Stimulated activated naive CD8-positive, alpha-beta T cell treated with anti-CD3 and anti-CD28 coated beads, Interleukin-15, Interleukin-2, amounts not matched to agents 100 ng/mL and 50 ng/mL, for 24 hours (primary cell): Measurements from ENCODE around the gene PLXNA1.

Experiments
- H3K27ac Mint-ChIP-seq: one replicate; pipeline ENCODE4 v1.8.0; 2021; ENCODE audit warnings: mild to moderate bottlenecking, mixed read lengths
- H3K27me3 Mint-ChIP-seq: one replicate; pipeline ENCODE4 v1.8.0; 2021; ENCODE audit warnings: mixed read lengths
- H3K36me3 Mint-ChIP-seq: one replicate; pipeline ENCODE4 v1.8.0; 2021; ENCODE audit warnings: low read depth, mixed read lengths
- H3K4me1 Mint-ChIP-seq: one replicate; pipeline ENCODE4 v1.8.0; 2021; ENCODE audit warnings: low read depth, mixed read lengths
- H3K4me3 Mint-ChIP-seq: one replicate; pipeline ENCODE4 v1.8.0; 2021; ENCODE audit warnings: mild to moderate bottlenecking, mixed read lengths
- H3K9me3 Mint-ChIP-seq: one replicate; pipeline ENCODE4 v1.8.0; 2021; ENCODE audit warnings: mixed read lengths

Gene PLXNA1

GRCh38 chr3:126970101-126970500 is 12.8 kb upstream of the PLXNA1 start:
- Mint-ChIP-seq H3K27me3 (peaks cover 16% of the 10 kb centered on the region), H3K36me3 (peaks cover 10% of the 10 kb centered on the region)

GRCh38 chr3:126970921-126971320 is 12.0 kb upstream of the PLXNA1 start:
- Mint-ChIP-seq H3K4me3 (no peak overlapping the region), H3K27me3 (peaks cover 19% of the 10 kb centered on the region), H3K27ac (no peak overlapping the region), H3K36me3 (peaks cover 15% of the 10 kb centered on the region), H3K4me1 (no peaks in the 10 kb centered on the region), H3K9me3 (peaks cover 15% of the 10 kb centered on the region)

More at GRCh38 chr3:126970101-126970500, 12.8 kb upstream of the PLXNA1 start:
- Mint-ChIP-seq H3K27ac (no peak overlapping the region), H3K4me3 (no peak overlapping the region), H3K4me1 (no peaks in the 10 kb centered on the region), H3K9me3 (peaks cover 12% of the 10 kb centered on the region)

- Mint-ChIP-seq H3K9me3 (peaks cover 15% of the 10 kb centered on the region), H3K4me1 (no peaks in the 10 kb centered on the region), H3K36me3 (peaks cover 15% of the 10 kb centered on the region), H3K27me3 (peaks cover 19% of the 10 kb centered on the region), H3K4me3 (no peak overlapping the region), H3K27ac (no peak overlapping the region)
Measured at GRCh38 chr3:126971891-126972351, 11.0 kb upstream of the PLXNA1 start.

DNA sequence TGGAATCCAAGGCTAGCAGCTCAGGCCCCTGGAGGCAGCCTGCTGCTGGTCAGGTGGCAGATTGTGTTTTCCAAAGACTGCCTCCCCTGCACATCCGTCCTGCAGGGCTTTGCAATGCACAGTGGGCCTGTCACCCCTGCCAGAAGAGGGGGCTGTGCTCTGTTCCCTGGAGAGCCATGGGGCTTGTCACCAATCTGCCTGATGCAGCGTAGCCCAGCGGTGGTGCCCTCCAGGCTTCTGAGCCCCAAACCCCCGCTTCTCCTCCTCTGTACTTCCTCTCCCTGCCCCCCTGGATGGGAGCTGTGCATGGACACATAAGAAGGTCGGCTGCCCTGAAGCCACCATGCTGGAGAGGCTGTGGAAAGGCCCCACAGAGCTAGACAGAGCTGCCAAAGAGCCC is 10.0 kb upstream of the PLXNA1 start:
- Mint-ChIP-seq H3K4me3 (no peak overlapping the region), H3K4me1 (no peaks in the 10 kb centered on the region), H3K27ac (no peak overlapping the region), H3K36me3 (peaks cover 15% of the 10 kb centered on the region), H3K27me3 (peaks cover 19% of the 10 kb centered on the region), H3K9me3 (peaks cover 15% of the 10 kb centered on the region)

DNA sequence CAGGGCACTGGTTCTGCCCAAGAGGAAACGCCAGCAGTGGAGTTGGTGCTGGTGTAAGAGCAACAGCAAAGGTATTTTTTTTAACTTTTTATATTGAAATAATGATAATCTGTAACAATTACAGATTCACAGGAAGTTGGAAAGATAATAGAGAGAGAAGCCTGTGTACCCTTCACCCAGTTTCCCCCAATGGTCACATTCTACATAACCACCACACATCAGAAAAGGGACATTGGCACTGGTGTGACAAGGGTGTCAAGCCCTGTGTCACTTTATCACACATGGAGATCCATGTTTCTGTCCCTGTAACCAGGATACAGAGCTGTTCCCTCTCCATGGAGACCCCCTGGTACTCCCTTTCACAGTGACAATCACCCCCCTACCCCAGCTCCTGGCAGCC is 9.1 kb upstream of the PLXNA1 start:
- H3K27ac Mint-ChIP-seq, result no peak overlapping the region
- no peaks in the 10 kb centered on the region for H3K4me1 Mint-ChIP-seq
- H3K36me3 Mint-ChIP-seq, result peaks cover 15% of the 10 kb centered on the region
- peaks cover 15% of the 10 kb centered on the region for H3K9me3 Mint-ChIP-seq
- peaks cover 23% of the 10 kb centered on the region for H3K27me3 Mint-ChIP-seq
- no peak overlapping the region for H3K4me3 Mint-ChIP-seq

GRCh38 chr3:126974756-126975155 is 8.2 kb upstream of the PLXNA1 start:
- H3K36me3 Mint-ChIP-seq, result peaks cover 15% of the 10 kb centered on the region
- peaks cover 9% of the 10 kb centered on the region for H3K4me1 Mint-ChIP-seq
- H3K27ac Mint-ChIP-seq, result no peak overlapping the region
- H3K27me3 Mint-ChIP-seq, result peaks cover 23% of the 10 kb centered on the region
- no peak overlapping the region for H3K4me3 Mint-ChIP-seq
- peaks cover 15% of the 10 kb centered on the region for H3K9me3 Mint-ChIP-seq

- Mint-ChIP-seq H3K27me3 (peaks cover 27% of the 10 kb centered on the region), H3K4me1 (peaks cover 20% of the 10 kb centered on the region), H3K36me3 (peaks cover 15% of the 10 kb centered on the region), H3K9me3 (peaks cover 15% of the 10 kb centered on the region), H3K4me3 (no peak overlapping the region), H3K27ac (no peak overlapping the region)
Measured at GRCh38 chr3:126976906-126977305, 6.0 kb upstream of the PLXNA1 start.

DNA sequence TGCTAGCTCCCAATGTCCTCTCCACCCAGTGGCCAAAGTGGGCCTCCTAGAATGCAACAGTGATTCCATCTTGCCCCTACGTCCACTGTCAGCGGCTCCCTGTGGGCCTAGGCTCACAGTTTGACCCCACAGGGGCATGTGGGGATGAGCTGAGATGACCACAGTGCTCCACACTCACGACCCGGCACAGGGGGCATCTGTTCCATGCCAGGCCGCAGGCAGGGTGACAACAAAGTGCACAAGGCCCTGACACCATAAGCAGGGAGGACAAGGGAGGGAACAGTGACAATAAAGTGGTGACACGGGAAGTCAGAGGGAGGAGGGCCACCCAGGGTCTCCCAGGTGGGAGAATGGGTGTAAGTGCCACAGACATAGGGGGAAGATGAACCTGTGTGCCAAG is 5.1 kb upstream of the PLXNA1 start:
- peaks cover 15% of the 10 kb centered on the region for H3K9me3 Mint-ChIP-seq
- H3K27me3 Mint-ChIP-seq, result peaks cover 27% of the 10 kb centered on the region
- H3K27ac Mint-ChIP-seq, result no peak overlapping the region
- peaks cover 15% of the 10 kb centered on the region for H3K36me3 Mint-ChIP-seq
- H3K4me3 Mint-ChIP-seq, result no peak overlapping the region
- peaks cover 25% of the 10 kb centered on the region for H3K4me1 Mint-ChIP-seq

DNA sequence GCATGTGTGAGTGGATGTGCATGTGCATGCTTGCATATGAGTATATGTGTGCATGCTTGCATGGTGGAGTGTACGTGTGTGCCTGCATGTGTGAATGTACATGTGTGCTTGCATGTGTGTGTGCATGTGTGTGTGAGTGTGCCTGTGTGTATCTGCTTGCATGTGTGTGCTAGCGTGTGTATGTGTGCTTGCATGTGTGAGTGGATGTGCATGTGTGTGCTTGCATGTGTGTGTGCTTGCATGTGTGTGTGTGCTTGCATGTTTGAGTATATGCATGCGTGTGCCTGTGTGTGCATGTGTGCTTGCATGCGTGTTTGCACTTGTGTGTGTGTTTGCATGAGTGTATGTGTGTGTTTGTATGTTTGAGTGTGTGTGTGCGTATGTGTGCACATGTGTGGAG is 4.6 kb upstream of the PLXNA1 start:
- no peak overlapping the region for H3K4me3 Mint-ChIP-seq
- peaks cover 15% of the 10 kb centered on the region for H3K36me3 Mint-ChIP-seq
- peaks cover 15% of the 10 kb centered on the region for H3K9me3 Mint-ChIP-seq
- H3K27me3 Mint-ChIP-seq, result peaks cover 27% of the 10 kb centered on the region
- no peak overlapping the region for H3K27ac Mint-ChIP-seq
- H3K4me1 Mint-ChIP-seq, result peaks cover 25% of the 10 kb centered on the region

GRCh38 chr3:126979046-126979628 is 3.8 kb upstream of the PLXNA1 start:
- H3K4me1 Mint-ChIP-seq, result peaks cover 25% of the 10 kb centered on the region
- H3K4me3 Mint-ChIP-seq, result no peak overlapping the region
- H3K27ac Mint-ChIP-seq, result no peak overlapping the region
- H3K36me3 Mint-ChIP-seq, result peaks cover 15% of the 10 kb centered on the region
- peaks cover 13% of the 10 kb centered on the region for H3K9me3 Mint-ChIP-seq
- H3K27me3 Mint-ChIP-seq, result peaks cover 25% of the 10 kb centered on the region

GRCh38 chr3:126980266-126980811 is 2.6 kb upstream of the PLXNA1 start:
- H3K36me3 Mint-ChIP-seq, result peaks cover 3% of the 10 kb centered on the region
- peaks cover 25% of the 10 kb centered on the region for H3K4me1 Mint-ChIP-seq
- H3K4me3 Mint-ChIP-seq, result no peak overlapping the region
- H3K9me3 Mint-ChIP-seq, result peaks cover under 1% of the 10 kb centered on the region
- H3K27ac Mint-ChIP-seq, result no peak overlapping the region
- peaks cover 13% of the 10 kb centered on the region for H3K27me3 Mint-ChIP-seq

DNA sequence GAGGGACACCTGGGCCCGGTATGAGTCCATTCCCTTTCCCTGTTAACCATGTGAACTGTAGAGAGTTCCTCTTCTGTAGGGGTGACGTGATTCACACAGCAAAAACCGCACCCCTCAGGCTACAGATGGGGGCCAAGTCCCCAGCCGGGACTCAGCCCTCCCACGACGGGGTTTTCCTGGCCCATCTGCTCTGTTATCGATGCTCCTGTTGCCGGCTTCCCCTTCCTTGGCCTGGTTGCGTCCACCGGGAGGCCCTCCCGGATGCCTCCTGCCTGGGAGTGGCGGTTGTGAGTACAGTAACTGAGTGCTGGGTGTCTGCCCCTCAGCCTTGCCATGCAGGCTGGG is 817 bp upstream of the PLXNA1 start:
- peaks cover 25% of the 10 kb centered on the region for H3K4me1 Mint-ChIP-seq
- no peaks in the 10 kb centered on the region for H3K9me3 Mint-ChIP-seq
- no peaks in the 10 kb centered on the region for H3K36me3 Mint-ChIP-seq
- peaks cover 13% of the 10 kb centered on the region for H3K27me3 Mint-ChIP-seq
- peak overlapping the region; percentile 78 for H3K27ac Mint-ChIP-seq
- H3K4me3 Mint-ChIP-seq, result peak overlapping the region; percentile 78

- peaks cover 25% of the 10 kb centered on the region for H3K4me1 Mint-ChIP-seq
Measured at GRCh38 chr3:126983276-126983652, 349 bp downstream of the PLXNA1 start.

DNA sequence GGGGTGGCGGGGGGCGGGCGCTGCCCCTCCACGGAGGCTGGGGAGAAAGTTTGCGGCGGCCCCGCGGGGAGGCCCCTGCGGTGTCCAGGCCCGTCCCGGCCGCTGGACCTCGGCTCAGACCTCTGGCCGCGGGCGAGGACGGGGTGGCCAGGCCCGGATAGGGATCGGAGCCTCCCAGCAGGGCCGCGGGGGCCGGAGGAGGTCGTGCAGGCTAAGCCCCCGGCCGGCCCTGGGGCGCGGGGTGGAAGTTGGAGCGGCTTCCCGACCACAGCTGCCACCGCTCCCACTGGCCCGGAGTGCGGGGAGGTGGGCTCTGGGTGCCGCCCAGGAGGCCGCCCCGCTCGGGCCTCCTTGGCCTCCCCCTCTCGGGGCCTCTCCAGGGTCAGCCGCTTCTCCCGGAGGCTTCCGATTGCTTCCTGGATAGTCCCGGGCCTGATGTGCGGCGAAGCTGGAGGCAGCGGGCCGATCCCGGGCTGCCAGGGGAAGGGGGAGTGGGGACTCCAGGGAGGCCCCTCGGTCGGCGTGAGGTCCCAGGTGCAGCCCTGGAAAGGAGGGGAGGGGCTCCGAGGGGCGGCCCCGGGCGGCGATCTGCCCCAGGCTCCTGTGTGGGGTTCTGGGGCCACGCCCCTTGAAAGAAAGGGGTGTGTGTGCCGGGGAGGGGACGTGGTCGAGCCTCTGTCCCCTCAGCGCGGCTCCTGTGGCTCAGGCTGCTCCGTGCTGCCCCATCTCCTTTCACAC is 907 bp downstream of the PLXNA1 start:
- H3K27ac Mint-ChIP-seq, result no peak overlapping the region
- H3K36me3 Mint-ChIP-seq, result no peaks in the 10 kb centered on the region

More at GRCh38 chr3:126983276-126983652, 349 bp downstream of the PLXNA1 start:
- H3K36me3 Mint-ChIP-seq, result no peaks in the 10 kb centered on the region
- peaks cover 13% of the 10 kb centered on the region for H3K27me3 Mint-ChIP-seq
- no peaks in the 10 kb centered on the region for H3K9me3 Mint-ChIP-seq
- H3K27ac Mint-ChIP-seq, result no peak overlapping the region
- no peak overlapping the region for H3K4me3 Mint-ChIP-seq

GRCh38 chr3:126984391-126985131 is 1.6 kb downstream of the PLXNA1 start:
- Mint-ChIP-seq H3K9me3 (no peaks in the 10 kb centered on the region), H3K4me1 (peaks cover 18% of the 10 kb centered on the region), H3K27me3 (peaks cover 9% of the 10 kb centered on the region), H3K27ac (no peak overlapping the region), H3K36me3 (no peaks in the 10 kb centered on the region), H3K4me3 (peak overlapping the region; percentile 32)

More for the DNA sequence above, 907 bp downstream of the PLXNA1 start:
- no peaks in the 10 kb centered on the region for H3K9me3 Mint-ChIP-seq
- peaks cover 9% of the 10 kb centered on the region for H3K27me3 Mint-ChIP-seq
- peaks cover 25% of the 10 kb centered on the region for H3K4me1 Mint-ChIP-seq
- H3K4me3 Mint-ChIP-seq, result peak overlapping the region; percentile 32
